ENCODE data around the gene AEN.

AEN gene

GRCh38 chr15:88608607-88609181 is 12.4 kb upstream of the AEN start:
- H3K27ac ChIP-seq = no peak overlapping the region
- no peak for TF ChIP-seq CTCF (conservative IDR thresholded peaks at IDR 0.05)

GRCh38 chr15:88609344-88610090 is 11.6 kb upstream of the AEN start:
- TF ChIP-seq CTCF (conservative IDR thresholded peaks at IDR 0.05) = no peak
- no peak overlapping the region for H3K27ac ChIP-seq

GRCh38 chr15:88610701-88611231 is 10.4 kb upstream of the AEN start:
- TF ChIP-seq CTCF (conservative IDR thresholded peaks at IDR 0.05) = no peak
- H3K27ac ChIP-seq = no peak overlapping the region

- TF ChIP-seq CTCF (conservative IDR thresholded peaks at IDR 0.05) = no peak
- no peak overlapping the region for H3K27ac ChIP-seq
Measured at GRCh38 chr15:88612186-88612796, 8.8 kb upstream of the AEN start.

GRCh38 chr15:88613074-88613944 is 7.8 kb upstream of the AEN start:
- TF ChIP-seq CTCF (conservative IDR thresholded peaks at IDR 0.05) = no peak
- H3K27ac ChIP-seq = no peak overlapping the region

- no peak overlapping the region; the same call in 1 of the 2 replicates for H3K27ac ChIP-seq
- TF ChIP-seq CTCF (conservative IDR thresholded peaks at IDR 0.05) = no peak
Measured at GRCh38 chr15:88615303-88616107, 5.6 kb upstream of the AEN start.

Measured in VCaP (cell line).